GM21423 (cell line): ENCODE data around the gene FUT7.
A peak's percentile ranks its signal among the peaks of the same experiment; 100 is the strongest.

Experiments used
- ATAC-seq: cut with Tn5 transposase; IDR thresholded peaks from one replicate; pipeline ENCODE4 v1.9.1; 2021; ENCODE audit warnings: mild to moderate bottlenecking, moderate library complexity; ENCODE audit not compliant: unreplicated experiment

The FUT7 gene

GRCh38 chr9:137050570-137050969 is 18.7 kb upstream of the FUT7 start:
- no peak for ATAC-seq

GRCh38 chr9:137049544-137050449 is 17.9 kb upstream of the FUT7 start:
- no peak for ATAC-seq

GRCh38 chr9:137048655-137049543 is 17.0 kb upstream of the FUT7 start:
- no peak for ATAC-seq

- peak; percentile 71 for ATAC-seq
Observed at GRCh38 chr9:137046088-137046787, 14.3 kb upstream of the FUT7 start, which contains the start of gene NPDC1. NPDC1 (minus strand) TSS chr9:137046177; CDS start chr9:137045989, 188 bp downstream.

GRCh38 chr9:137045294-137046087 is 13.6 kb upstream of the FUT7 start:
- no peak for ATAC-seq

GRCh38 chr9:137044502-137045177 is 12.8 kb upstream of the FUT7 start:
- ATAC-seq, result no peak

- ATAC-seq, result no peak
Observed at GRCh38 chr9:137044037-137044436, 12.1 kb upstream of the FUT7 start.

- no peak for ATAC-seq
Observed at GRCh38 chr9:137042751-137043727, 11.2 kb upstream of the FUT7 start.

- ATAC-seq, result no peak
Observed at GRCh38 chr9:137041124-137041523, 9.2 kb upstream of the FUT7 start.

GRCh38 chr9:137040568-137040967 is 8.7 kb upstream of the FUT7 start:
- no peak for ATAC-seq

GRCh38 chr9:137039611-137040366 is 7.9 kb upstream of the FUT7 start:
- no peak for ATAC-seq

- no peak for ATAC-seq
Observed at GRCh38 chr9:137038916-137039315, 7.0 kb upstream of the FUT7 start.

- no peak for ATAC-seq
Observed at GRCh38 chr9:137037483-137037882, 5.6 kb upstream of the FUT7 start.

GRCh38 chr9:137037035-137037434 is 5.1 kb upstream of the FUT7 start:
- no peak for ATAC-seq

- no peak for ATAC-seq
Observed at GRCh38 chr9:137035937-137036336, 4.0 kb upstream of the FUT7 start.

GRCh38 chr9:137035507-137035834 is 3.6 kb upstream of the FUT7 start:
- ATAC-seq, result no peak

- peak; percentile 50 for ATAC-seq
Observed at GRCh38 chr9:137034709-137035506, 3.0 kb upstream of the FUT7 start.
